Peyer's patch (tissue), 4 donors: ENCODE measurements around the gene NAT10.

Experiments used
- POLR2A ChIP-seq, 2 donors: fragments of 450-650 bp; IDR thresholded peaks; one replicate each; pipeline ENCODE4 v1.5.1; 2017; ENCODE audit warnings: antibody characterized with exemption in 2 of 2, mild to moderate bottlenecking in 2 of 2, moderate library complexity in 2 of 2
- TF ChIP-seq, protein P1 (sequence below), 6 experiments: fragments of 450-650 bp in 4 of 6; fragments of 200-600 bp in 2 of 6; sonication (generic) in 1 of 6; IDR thresholded peaks; one replicate each; pipeline ENCODE4 v1.5.1; 2017 to 2019; ENCODE audit warnings: antibody characterized with exemption in 6 of 6, mild to moderate bottlenecking in 3 of 6, moderate library complexity in 1 of 6

GRCh38 chr11:34162856-34163255 lies 57.4 kb downstream of the NAT10 start:
- no peak for TF ChIP-seq POLR2A (IDR thresholded peaks at IDR 0.05)
- TF ChIP-seq, protein P1, sequence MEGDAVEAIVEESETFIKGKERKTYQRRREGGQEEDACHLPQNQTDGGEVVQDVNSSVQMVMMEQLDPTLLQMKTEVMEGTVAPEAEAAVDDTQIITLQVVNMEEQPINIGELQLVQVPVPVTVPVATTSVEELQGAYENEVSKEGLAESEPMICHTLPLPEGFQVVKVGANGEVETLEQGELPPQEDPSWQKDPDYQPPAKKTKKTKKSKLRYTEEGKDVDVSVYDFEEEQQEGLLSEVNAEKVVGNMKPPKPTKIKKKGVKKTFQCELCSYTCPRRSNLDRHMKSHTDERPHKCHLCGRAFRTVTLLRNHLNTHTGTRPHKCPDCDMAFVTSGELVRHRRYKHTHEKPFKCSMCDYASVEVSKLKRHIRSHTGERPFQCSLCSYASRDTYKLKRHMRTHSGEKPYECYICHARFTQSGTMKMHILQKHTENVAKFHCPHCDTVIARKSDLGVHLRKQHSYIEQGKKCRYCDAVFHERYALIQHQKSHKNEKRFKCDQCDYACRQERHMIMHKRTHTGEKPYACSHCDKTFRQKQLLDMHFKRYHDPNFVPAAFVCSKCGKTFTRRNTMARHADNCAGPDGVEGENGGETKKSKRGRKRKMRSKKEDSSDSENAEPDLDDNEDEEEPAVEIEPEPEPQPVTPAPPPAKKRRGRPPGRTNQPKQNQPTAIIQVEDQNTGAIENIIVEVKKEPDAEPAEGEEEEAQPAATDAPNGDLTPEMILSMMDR (IDR thresholded peaks at IDR 0.05), result no peak
